GM19035 (cell line): Measurements from ENCODE around the gene PRDM16.

ENCODE experiments used
- ATAC-seq: cut with Tn5 transposase; IDR thresholded peaks from one replicate; pipeline ENCODE4 v1.9.1; 2021; ENCODE audit not compliant: unreplicated experiment

The PRDM16 gene

DNA sequence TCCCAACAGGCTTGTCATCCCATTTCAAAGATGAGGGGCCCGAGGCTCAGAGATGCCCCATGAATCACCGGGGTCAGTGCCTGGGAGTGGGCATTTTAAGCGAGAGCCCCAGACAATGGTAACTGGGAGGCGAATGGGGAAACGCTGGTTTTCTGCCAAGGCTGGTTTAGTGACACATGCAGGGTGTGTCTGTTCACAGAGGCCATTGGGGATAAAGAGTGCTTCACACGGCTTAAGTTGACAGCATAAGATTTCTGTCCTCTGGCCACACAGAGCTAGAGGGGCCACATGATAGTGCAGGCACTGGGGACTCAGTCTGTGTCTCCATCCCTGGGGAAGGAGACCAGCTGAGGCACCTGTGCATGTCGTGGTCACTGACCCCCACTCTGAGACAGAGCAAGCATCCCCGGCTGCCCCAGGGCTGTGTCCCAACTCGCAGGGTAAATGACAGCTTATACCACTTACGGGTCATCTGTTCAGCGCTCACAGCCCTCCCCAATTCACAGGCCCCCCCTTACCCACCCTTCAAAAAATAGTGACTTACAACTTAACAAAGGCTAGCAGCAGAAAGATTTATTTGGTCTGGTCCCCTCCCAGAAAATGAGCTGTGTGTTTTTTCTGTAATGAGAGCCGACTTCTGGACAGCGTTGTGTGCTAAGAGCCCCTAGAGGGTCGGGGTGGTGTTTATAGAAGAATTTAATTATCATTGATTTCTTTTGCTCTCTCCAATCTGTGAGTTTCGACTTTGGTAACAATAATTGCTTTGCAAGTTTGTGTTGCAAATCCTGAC, 350.6 kb downstream of the PRDM16 start:
- no peak for ATAC-seq

DNA sequence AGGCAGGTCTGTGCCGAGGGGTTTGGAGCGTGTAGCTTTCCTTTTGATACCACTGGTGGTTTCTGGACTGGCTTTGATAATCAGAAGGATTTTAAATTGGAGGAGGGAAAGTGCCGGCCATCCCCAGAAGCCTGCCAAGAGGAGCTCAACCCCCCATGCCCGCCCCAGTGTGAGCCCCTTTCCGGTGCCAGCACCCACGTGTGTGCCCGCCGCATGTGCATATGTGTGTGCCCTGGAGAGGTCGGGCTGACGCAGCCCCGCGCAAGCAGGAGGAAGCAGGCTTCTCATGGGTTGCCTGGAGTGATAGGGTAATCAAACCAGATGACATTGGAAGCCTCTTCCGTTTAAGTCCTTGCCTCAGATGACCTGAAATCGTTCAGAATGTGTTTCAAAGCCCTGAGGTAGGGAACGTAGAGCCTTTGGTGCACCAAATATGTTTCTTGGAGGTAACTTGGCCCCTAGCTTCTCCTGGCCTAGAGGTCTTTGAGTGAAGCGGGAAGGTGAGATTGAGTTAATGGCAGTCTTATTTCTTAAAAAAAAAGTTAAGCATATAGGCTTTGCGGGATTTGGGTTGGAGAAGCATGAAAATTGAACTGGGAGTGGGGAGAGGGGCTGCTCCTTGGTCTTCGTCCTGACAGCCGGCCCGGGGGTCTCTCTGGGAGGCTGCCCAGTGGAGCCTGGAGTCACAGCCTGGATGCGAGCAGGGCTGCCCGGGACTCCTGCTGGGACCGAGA, 351.4 kb downstream of the PRDM16 start:
- ATAC-seq: no peak

DNA sequence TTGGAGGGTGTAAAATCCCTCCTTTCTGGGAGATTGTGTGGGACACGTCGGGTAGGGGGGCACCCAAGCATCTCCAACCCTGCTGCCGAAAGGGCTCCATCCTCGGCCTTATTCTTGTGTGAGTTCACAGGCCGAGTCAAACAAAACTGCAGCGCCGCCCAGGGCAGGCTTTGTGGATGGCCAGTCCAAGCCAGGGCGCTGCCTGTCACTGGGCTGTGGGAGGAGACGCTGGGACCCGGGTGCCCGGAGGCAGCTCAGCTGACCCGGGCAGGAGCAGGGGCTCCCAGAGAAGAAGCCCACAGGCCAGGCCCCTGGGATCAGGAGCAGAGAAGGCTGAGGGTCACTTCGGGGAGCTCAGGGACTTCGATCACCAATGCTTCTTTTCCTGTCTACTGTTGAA, 353.6 kb downstream of the PRDM16 start:
- no peak for ATAC-seq

GRCh38 chr1:3423245-3423829, 354.3 kb downstream of the PRDM16 start:
- ATAC-seq: no peak

DNA sequence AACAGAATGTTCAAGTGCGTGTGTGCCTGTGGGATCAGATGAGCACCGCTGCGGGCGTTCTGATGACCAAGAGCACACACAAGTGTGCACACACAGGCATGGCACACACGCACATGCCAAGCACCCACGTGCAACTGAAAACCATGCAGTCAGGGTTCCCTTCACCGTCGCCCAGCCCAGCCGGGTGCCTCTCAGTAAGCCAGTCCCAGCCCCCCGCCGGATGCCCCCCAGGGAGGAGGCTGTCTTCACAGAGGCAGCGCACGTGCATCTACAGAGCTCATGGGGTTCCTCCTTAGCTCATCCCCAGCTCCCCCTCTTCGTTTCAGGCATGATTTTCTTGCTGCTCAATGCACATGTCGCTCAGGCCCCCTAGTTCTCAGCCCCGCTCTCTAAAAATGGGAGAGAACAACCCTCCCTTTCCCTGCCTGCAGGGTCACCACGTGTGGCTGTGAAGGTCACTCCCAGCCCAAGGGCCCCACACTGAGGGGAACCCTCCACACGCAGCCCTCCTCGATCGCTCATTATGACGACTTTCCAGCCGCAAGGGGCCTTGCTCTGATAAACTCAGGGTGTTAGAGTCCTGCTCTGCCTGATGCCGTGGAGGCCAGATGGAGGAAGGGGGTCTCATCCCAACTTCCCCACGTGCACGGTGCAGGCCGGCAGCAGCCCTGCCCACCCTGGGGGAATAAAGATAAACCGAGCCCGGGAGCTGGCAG, 355.1 kb downstream of the PRDM16 start:
- ATAC-seq: no peak

- no peak for ATAC-seq
Measured at GRCh38 chr1:3425486-3426215, 356.6 kb downstream of the PRDM16 start.

GRCh38 chr1:3426956-3427535, 358.0 kb downstream of the PRDM16 start:
- ATAC-seq: no peak

DNA sequence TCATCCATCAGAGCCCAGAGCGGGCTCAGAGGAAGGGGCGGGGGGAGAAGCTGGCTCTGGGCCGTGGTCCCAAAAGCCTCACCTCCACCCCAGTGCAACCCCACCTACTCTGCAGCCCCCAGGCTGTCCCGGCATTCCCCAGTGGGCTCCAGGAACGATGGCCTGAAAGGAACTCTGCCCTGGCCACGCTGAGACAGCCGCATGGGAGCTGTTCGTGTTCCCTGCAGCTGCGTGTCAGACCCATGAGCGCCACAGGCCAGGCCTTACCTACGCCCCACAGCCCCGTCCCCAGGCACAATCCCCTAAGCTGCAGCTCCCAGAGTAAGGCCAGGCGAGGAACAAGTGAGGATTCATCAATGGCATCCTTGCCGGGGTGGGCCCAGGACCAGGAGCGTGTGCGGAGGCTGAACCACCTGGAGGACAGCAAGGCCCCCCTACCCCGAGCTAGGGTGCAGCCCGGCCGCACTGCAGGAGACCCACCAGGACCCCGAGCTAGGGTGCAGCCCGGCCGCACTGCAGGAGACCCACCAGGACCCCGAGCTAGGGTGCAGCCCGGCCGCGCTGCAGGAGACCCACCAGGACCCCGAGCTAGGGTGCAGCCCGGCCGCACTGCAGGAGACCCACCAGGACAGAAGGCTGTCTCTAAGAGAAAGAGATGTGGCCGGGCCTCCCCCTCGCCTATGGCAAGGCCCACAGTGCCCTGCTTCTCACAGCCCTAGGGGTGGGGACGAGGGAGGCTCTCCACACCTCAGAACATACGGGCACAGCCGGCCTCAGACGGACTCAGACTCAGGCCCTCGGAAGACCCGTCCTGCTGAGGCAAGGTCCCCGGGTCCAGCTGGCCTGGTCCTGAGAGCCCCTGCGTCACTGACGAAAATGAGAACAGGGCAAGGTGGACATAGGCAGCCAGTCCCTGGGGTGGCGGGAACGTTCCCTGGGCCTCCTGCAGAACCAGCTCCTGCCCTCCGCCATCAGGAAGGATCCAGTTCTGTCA, 359.0 kb downstream of the PRDM16 start:
- no peak for ATAC-seq

DNA sequence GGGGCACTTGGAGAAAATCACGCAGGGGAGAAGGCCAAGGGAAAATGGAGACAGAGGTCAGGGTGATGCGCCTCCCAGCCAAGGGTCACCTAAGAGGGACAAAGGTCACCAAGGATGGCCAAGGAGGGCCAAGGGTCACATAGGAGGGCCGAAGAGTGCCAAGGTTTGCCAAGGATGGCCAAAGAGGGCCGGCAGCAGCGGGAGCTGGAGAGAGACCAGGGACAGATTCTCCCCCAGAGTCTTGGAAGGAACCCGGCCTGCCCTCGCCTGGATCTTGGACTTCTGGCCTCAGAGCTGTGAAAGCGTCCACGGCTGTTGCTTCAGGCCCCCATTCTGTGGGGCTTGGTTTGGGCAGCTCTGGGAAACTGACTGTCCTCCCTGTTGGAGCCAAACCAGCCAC, 359.9 kb downstream of the PRDM16 start:
- ATAC-seq: no peak

GRCh38 chr1:3429320-3429719, 360.3 kb downstream of the PRDM16 start:
- no peak for ATAC-seq

GRCh38 chr1:3429766-3430165, 360.8 kb downstream of the PRDM16 start:
- no peak for ATAC-seq

- no peak for ATAC-seq
Measured at GRCh38 chr1:3430406-3430805, 361.4 kb downstream of the PRDM16 start.

- no peak for ATAC-seq
Measured at GRCh38 chr1:3430820-3431219, 361.8 kb downstream of the PRDM16 start.

DNA sequence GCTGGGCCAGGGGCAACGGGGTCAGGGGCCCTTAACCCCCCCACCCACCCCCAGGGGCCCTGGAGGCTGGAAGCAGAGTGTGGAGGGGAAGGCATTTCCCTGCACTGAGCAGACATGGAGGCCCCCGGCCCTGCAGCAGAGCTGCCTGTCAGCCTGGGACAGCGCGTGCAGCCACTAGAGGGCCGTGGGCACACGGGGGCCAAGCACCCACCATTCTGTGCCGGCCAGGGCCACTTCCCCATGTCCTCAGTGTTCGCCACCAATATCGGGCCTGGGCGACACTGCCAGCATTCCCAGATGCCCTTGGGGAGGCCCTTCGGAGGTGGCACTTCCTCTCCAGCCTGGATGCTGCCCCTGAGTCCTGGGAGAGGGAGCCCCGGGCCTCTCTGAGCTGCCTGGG, 362.3 kb downstream of the PRDM16 start:
- ATAC-seq: no peak

- ATAC-seq: no peak
Measured at GRCh38 chr1:3431686-3432085, 362.7 kb downstream of the PRDM16 start.

DNA sequence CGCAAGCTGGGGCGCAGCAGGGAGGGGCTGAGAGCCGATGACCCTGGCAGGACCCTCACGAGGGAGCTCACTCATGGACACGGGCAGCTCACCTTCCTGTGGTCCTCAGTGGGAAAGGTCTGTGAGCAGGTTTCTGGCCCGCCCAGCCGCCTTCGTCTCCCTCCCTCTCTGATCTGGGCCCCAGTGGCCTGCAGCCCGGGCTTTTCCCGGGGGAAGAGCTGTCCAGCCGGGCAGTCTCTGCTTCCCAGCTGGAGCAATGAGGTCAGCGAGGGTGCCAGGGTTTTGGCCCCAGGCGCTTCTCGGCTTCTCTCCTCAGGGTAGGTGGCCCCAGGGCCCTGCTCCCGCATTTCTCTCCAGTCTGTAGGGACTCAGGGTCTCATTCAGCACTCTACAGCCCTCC, 363.3 kb downstream of the PRDM16 start:
- no peak for ATAC-seq

- ATAC-seq: no peak
Measured at GRCh38 chr1:3433076-3433475, 364.1 kb downstream of the PRDM16 start.

- no peak for ATAC-seq
Measured at GRCh38 chr1:3433596-3434320, 364.8 kb downstream of the PRDM16 start.
